Thymus (tissue), 11 donors: ENCODE measurements around the gene EME2. TPM values are rescaled to one million over a fixed set of nuclear protein-coding genes. Genes with fewer than 3 reads are reported as not detected.
A peak's percentile ranks its signal among the peaks of the same experiment; 100 is the strongest.

Source experiments
- DNase-seq, 9 donors: peaks; one replicate each; pipeline ENCODE4 v3.0.0-alpha.2; 2013; ENCODE audit warnings: low spot score in 9 of 9, low read depth in 6 of 9, missing footprints in 1 of 9
- H3K27ac ChIP-seq, 2 donors: one replicate each; pipeline ENCODE4 v1.5.1; 2013; ENCODE audit warnings: control low read depth in 1 of 2, low read depth in 1 of 2, low read length in 1 of 2, mild to moderate bottlenecking in 1 of 2, moderate library complexity in 1 of 2
- H3K27me3 ChIP-seq, 2 donors: one replicate each; pipeline ENCODE4 v1.5.1; 2013; ENCODE audit warnings: low read length in 1 of 2; ENCODE audit not compliant: control insufficient read depth in 2 of 2, insufficient read depth in 1 of 2
- H3K36me3 ChIP-seq, 2 donors: one replicate each; pipeline ENCODE4 v1.5.1; 2013; ENCODE audit warnings: low read length in 1 of 2, mild to moderate bottlenecking in 1 of 2, moderate library complexity in 1 of 2; ENCODE audit not compliant: control insufficient read depth in 2 of 2, insufficient read depth in 2 of 2
- H3K4me1 ChIP-seq, 2 donors: one replicate each; pipeline ENCODE4 v1.5.1; 2013; ENCODE audit warnings: low read length in 2 of 2; ENCODE audit not compliant: control insufficient read depth in 2 of 2, insufficient read depth in 2 of 2
- H3K4me3 ChIP-seq, 2 donors: one replicate each; pipeline ENCODE4 v1.5.1; 2013; ENCODE audit warnings: low read length in 2 of 2, control low read depth in 1 of 2, mild to moderate bottlenecking in 1 of 2
- H3K9me3 ChIP-seq, 2 donors: one replicate each; pipeline ENCODE4 v1.5.1; 2013; ENCODE audit warnings: low read length in 1 of 2, mild to moderate bottlenecking in 1 of 2; ENCODE audit not compliant: control insufficient read depth in 2 of 2, insufficient read depth in 1 of 2
- WGBS: extraction: QIAGEN DNeasy Blood & Tissue Kit; methylation state at CpG from one replicate; pipeline ENCODE4 v1.1.7; 2013; 5-methylcytosine and 5-hydroxymethylcytosine counted together
- polyA plus RNA-seq: library from polyadenylated mRNA; stranded (reverse); fragments of 200-250 nt; gene quantifications from one replicate; pipeline ENCODE4 v1.2.3, GENCODE V29; 2013
- total RNA-seq: library from RNA; stranded (reverse); fragments of 120-200 nt; gene quantifications from one replicate; pipeline ENCODE4 v1.2.4, GENCODE V29; 2013
- donor health status: healthy.

Gene EME2
- total and polyA plus RNA-seq, 2 donors: 6.1 to 13.1 TPM

DNA sequence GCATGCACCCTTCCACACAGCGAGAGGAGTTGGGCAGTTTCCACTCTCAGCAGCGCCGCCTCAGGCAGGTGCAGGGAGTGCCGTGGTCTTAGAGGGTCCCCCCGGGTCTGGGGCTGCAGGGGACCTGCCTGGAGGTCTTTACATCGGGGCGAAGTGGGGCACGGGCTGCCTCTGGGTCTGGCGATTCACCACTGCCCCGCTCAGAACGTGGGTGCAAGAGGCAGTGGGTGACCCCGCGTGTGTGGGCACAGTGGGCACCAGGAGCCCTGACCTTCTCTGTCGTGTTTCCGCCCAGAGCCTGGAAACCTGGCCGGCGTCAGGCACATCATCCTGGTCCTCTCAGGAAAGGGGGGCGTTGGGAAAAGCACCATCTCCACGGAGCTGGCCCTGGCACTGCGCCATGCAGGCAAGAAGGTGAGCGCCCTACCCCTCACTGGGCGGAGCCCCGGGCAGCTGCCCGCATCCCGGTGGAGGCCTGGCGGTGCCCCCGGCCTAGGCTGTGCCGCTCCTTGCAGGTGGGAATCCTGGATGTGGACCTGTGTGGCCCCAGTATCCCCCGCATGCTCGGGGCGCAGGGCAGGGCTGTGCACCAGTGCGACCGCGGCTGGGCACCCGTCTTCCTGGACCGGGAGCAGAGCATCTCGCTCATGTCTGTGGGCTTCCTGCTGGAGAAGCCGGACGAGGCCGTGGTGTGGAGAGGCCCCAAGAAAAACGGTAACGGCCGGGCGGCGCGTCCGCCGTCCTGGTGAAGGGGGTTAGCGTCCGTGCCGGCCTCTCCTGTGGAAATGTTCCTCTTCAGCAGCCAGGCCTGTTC lies 13.8 kb downstream of the EME2 start:
- WGBS: 94% methylated on average over 51 of the region's 51 CpGs
- no peak overlapping the region for H3K27ac ChIP-seq
- H3K4me3 ChIP-seq: no peak overlapping the region
- peaks cover 9 to 12% of the 10 kb centered on the region in 2 donors for H3K4me1 ChIP-seq
- peak in 1 of 9 donors; percentile 2 for DNase-seq
- peaks cover 0 to 1% of the 10 kb centered on the region in 2 donors for H3K9me3 ChIP-seq
- H3K36me3 ChIP-seq: peaks cover 50 to 63% of the 10 kb centered on the region in 2 donors
- no peaks in the 10 kb centered on the region for H3K27me3 ChIP-seq

DNA sequence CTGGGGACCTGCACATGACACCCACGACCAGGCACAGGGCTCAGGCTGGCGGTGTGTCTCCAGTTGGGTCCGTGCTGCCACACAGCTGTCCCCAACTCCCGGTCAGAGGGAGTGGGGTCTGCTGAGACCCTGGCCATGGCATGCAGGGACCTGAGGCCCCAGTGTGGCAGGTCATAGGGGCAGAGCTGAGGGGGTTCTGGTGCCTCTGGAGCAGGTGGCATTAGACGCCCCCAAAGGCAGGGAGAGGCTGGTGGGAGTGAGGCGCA lies 14.4 kb downstream of the EME2 start:
- H3K27ac ChIP-seq: peak overlapping the region in 1 of 2 donors; percentile 2
- peaks cover 0 to 1% of the 10 kb centered on the region in 2 donors for H3K9me3 ChIP-seq
- peaks cover 51 to 68% of the 10 kb centered on the region in 2 donors for H3K36me3 ChIP-seq
- H3K4me1 ChIP-seq: peaks cover 7 to 8% of the 10 kb centered on the region in 2 donors
- H3K27me3 ChIP-seq: no peaks in the 10 kb centered on the region
- H3K4me3 ChIP-seq: no peak overlapping the region
- no peak for DNase-seq
- WGBS: 96% methylated on average over 6 of the region's 6 CpGs

DNA sequence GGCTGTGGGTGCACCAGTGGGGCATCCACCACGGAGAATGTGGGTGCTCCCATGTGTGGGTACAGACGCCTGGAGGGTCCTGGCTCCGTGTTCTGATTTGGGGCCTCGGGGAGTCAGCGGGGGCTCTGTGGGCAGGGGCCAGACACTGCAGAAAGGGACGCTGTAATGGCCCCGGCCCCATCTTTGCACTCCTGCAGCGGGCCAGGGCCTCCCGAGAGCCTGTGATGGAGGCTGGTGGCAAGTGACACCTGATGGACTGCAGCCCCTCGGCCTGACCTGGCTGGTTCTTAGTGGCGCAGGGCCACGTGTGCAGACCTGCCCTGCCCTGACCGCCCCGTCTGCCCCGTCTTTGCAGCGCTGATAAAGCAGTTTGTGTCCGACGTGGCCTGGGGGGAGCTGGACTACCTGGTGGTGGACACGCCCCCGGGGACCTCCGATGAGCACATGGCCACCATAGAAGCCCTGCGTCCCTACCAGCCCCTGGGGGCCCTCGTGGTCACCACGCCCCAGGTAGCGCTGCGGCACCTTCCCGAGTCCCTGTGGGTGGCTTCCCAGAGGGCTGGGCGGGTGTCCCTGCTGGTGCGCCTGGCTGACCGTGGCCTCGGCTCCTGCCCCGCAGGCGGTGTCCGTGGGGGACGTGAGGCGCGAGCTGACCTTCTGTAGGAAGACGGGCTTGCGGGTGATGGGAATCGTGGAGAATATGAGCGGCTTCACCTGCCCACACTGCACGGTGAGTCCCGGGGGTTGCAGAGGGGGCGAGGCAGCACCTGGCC lies 14.9 kb downstream of the EME2 start:
- 98% methylated on average over 44 of the region's 44 CpGs for WGBS
- Histone ChIP-seq H3K27me3 (no peaks in the 10 kb centered on the region), H3K27ac (peak overlapping the region in 1 of 2 donors; percentile 2), H3K36me3 (peaks cover 51 to 73% of the 10 kb centered on the region in 2 donors), H3K4me3 (no peak overlapping the region), H3K4me1 (peaks cover 7 to 8% of the 10 kb centered on the region in 2 donors), H3K9me3 (peaks cover 0 to 1% of the 10 kb centered on the region in 2 donors)
- DNase-seq: peak in 1 of 9 donors; percentile 1

DNA sequence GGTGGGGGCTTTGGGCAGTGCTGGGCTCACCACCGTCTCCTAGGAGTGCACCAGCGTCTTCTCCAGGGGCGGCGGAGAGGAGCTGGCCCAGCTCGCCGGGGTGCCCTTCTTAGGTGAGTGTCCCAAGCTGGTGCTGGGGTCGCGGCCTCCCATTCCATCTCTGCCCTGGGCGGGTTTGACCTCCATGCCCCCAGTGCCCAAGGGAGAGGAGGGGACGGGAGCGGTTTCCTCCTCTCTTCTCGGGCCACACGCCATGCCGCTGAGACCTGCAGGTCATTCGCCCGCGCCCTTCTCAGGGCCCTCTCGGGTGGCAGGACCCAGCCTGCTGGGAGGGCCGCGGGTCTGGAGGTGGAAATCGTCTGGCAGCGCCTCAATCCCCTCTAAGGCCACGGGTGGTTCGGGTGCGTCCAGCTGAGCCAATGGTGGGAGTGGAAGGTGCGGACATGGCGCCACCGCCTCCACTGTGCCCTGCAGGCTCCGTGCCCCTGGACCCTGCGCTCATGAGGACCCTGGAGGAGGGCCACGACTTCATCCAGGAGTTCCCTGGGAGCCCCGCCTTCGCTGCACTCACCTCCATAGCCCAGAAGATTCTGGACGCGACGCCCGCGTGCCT lies 15.6 kb downstream of the EME2 start:
- H3K9me3 ChIP-seq: peaks cover 1 to 4% of the 10 kb centered on the region in 2 donors
- H3K27ac ChIP-seq: peak overlapping the region in 1 of 2 donors; percentile 37
- 96% methylated on average over 38 of the region's 38 CpGs for WGBS
- H3K36me3 ChIP-seq: peaks cover 51 to 74% of the 10 kb centered on the region in 2 donors
- H3K4me1 ChIP-seq: peaks cover 7 to 8% of the 10 kb centered on the region in 2 donors
- no peaks in the 10 kb centered on the region for H3K27me3 ChIP-seq
- H3K4me3 ChIP-seq: no peak overlapping the region
- DNase-seq: no peak

DNA sequence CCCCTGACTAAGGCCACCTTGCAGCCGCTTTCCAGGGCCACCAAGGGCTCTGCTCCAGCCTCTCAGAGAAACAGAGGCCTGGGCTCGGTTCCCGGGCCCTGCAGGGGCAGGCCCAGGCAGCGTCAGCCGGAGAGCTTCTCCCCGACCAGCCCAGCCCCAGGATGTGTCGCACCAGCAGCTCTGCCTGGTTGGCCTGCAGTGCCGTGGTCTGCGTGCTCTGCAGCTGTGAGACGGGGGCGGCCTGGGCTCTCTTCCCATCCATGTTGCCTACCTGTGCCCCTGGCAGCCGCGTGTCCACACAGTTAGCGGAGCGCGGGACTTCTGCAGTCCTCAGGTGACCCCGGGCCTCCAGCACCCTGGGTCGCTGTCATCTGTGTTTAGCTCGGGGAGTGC lies 16.1 kb downstream of the EME2 start:
- peaks cover 1 to 4% of the 10 kb centered on the region in 2 donors for H3K9me3 ChIP-seq
- peaks cover 51 to 74% of the 10 kb centered on the region in 2 donors for H3K36me3 ChIP-seq
- DNase-seq: no peak
- no peak overlapping the region for H3K4me3 ChIP-seq
- H3K4me1 ChIP-seq: peaks cover 6 to 7% of the 10 kb centered on the region in 2 donors
- H3K27ac ChIP-seq: peak overlapping the region; percentile 43 to 58
- 85% methylated on average over 19 of the region's 19 CpGs for WGBS
- no peaks in the 10 kb centered on the region for H3K27me3 ChIP-seq

DNA sequence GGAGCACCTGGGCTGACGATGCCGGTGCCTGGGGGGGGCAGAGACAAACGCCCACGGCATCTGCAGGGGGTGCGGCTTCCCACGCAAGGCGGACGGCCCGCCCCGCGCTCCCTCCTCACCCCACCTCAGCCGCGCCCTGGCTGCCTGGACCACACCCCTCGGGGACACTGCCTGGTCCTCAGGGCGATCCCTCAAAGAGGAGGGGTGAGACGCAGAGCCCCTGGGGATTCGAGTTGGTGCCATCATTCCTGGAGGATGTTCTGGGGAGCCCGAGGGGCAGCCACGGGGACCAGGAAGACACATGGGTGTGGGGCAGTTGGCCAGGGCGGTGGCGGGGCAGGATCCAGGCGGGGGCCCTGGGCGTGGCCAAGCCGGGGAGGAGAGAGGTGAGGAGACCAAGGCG lies 17.0 kb downstream of the EME2 start:
- no peak overlapping the region for H3K4me3 ChIP-seq
- H3K27me3 ChIP-seq: no peaks in the 10 kb centered on the region
- H3K36me3 ChIP-seq: peaks cover 48 to 72% of the 10 kb centered on the region in 2 donors
- peaks cover 1 to 4% of the 10 kb centered on the region in 2 donors for H3K9me3 ChIP-seq
- H3K4me1 ChIP-seq: peaks cover 0 to 3% of the 10 kb centered on the region in 2 donors
- WGBS: 95% methylated on average over 25 of the region's 25 CpGs
- H3K27ac ChIP-seq: no peak overlapping the region
- no peak for DNase-seq

DNA sequence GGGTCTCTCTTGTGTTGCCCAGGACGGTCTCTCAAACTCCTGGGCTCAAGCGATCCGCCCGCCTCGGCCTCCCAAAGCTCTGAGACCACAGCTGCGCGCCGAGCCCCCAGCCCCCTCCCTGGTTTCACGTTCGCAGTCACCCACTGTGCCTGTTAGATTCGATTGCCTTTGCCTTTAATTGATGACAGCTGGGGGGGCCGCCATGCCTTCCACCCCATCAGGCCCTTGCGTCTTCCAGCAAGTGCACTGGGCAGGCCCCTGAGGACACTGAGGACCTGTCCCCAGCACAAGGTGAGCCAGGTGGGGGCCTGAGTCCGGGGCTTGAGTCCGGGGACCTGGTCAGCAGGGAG lies 17.6 kb downstream of the EME2 start:
- H3K4me3 ChIP-seq: no peak overlapping the region
- 98% methylated on average over 15 of the region's 15 CpGs for WGBS
- peaks cover 0 to 3% of the 10 kb centered on the region in 2 donors for H3K4me1 ChIP-seq
- peaks cover 45 to 71% of the 10 kb centered on the region in 2 donors for H3K36me3 ChIP-seq
- no peaks in the 10 kb centered on the region for H3K27me3 ChIP-seq
- H3K9me3 ChIP-seq: peaks cover 1 to 4% of the 10 kb centered on the region in 2 donors
- H3K27ac ChIP-seq: no peak overlapping the region
- no peak for DNase-seq

DNA sequence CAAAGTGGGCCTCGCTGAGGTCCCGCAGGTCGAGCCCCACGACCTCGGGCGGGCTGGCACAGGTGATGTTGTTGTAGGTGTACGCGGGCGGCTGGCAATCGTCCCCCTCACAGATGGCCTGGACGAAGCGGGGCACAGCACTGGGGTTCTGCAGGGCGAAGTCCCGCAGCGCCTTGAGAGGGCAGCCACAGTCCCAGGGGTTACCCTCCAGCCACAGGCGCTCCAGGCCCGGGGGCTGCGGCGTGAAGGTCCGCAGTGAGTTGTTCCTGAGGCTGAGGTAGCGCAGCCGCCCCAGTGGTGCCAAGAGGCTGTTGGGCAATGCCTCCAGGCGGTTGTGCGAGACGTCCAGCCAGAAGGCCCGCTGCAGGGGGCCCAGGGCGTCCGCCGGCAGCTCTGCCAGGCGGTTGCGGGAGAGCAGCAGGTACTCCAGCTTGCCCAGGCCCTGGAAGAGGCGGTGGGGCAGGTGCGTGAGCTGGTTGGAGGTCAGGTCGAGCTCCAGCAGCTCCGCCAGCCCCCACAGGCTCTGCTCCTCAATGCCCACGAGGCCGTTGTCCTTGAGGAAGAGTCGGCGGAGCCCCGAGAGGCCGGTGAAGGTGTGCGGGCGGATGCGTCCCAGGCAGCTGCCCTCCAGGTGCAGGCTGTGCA lies 18.1 kb downstream of the EME2 start:
- Histone ChIP-seq H3K27ac (no peak overlapping the region), H3K36me3 (peaks cover 43 to 66% of the 10 kb centered on the region in 2 donors), H3K9me3 (peaks cover 1 to 4% of the 10 kb centered on the region in 2 donors), H3K27me3 (no peaks in the 10 kb centered on the region), H3K4me1 (peaks cover 0 to 3% of the 10 kb centered on the region in 2 donors), H3K4me3 (no peak overlapping the region)
- no peak for DNase-seq
- WGBS: 98% methylated on average over 44 of the region's 44 CpGs
